ENCODE measurements around the gene HIGD2A. TPM values are rescaled to one million over a fixed set of nuclear protein-coding genes. Genes with fewer than 3 reads are reported as not detected.

The HIGD2A gene
- total RNA-seq, 1 donor from 2014 or later = 103 TPM

DNA sequence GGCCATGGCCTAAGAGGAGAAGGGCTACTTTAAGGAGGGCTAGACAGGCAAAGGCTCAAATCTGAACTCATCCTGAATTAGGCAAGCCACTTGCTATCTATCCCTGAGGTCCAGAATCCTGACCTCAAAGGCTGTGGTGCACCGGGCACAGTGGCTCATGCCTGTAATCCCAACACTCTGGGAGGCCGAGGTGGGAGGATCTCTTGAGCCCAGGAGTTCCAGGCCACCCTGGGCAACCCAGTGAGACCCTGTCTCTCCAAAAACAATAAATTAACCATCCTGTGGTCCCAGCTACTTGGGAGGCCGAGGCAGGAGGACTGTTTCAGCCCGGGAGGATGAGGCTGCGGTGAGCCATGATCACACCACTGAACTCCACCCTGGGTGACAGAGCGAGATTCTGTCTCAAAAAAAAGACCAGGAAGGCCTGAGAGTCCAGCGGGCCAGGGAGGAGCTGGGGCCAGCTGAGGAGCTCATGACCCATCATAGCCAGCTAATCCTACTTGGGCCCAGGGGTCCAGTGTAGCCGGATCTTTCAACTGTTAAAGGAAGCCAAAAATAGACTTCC is 4.1 kb upstream of the HIGD2A start:
- peaks cover 27% of the 10 kb centered on the region for H3K36me3 ChIP-seq (ENCODE audit: insufficient read depth, low read length)
- H3K27me3 Mint-ChIP-seq (ENCODE audit: low read depth, unreplicated experiment) = no peaks in the 10 kb centered on the region
- peaks cover 17% of the 10 kb centered on the region for H3K36me3 Mint-ChIP-seq (ENCODE audit: low read depth, unreplicated experiment)
- H3K27ac Mint-ChIP-seq (ENCODE audit: unreplicated experiment) = no peak overlapping the region
- H3K4me3 Mint-ChIP-seq (ENCODE audit: unreplicated experiment) = no peak overlapping the region
- H3K9ac ChIP-seq (ENCODE audit: low read length) = no peak overlapping the region
- H3K27ac ChIP-seq (ENCODE audit: low read depth, low read length) = no peak overlapping the region
- H3K4me1 ChIP-seq (ENCODE audit: insufficient read depth, low read length) = peaks cover 11% of the 10 kb centered on the region
- DNase-seq (ENCODE audit: low read depth) (no peak), FAIRE-seq (no peak)
- H3K4me2 ChIP-seq (ENCODE audit: low read length) = no peak overlapping the region
- no peak for TF ChIP-seq EZH2 (IDR thresholded peaks at IDR 0.05; ENCODE audit: insufficient read depth, low read length)
- TF ChIP-seq, protein P1, sequence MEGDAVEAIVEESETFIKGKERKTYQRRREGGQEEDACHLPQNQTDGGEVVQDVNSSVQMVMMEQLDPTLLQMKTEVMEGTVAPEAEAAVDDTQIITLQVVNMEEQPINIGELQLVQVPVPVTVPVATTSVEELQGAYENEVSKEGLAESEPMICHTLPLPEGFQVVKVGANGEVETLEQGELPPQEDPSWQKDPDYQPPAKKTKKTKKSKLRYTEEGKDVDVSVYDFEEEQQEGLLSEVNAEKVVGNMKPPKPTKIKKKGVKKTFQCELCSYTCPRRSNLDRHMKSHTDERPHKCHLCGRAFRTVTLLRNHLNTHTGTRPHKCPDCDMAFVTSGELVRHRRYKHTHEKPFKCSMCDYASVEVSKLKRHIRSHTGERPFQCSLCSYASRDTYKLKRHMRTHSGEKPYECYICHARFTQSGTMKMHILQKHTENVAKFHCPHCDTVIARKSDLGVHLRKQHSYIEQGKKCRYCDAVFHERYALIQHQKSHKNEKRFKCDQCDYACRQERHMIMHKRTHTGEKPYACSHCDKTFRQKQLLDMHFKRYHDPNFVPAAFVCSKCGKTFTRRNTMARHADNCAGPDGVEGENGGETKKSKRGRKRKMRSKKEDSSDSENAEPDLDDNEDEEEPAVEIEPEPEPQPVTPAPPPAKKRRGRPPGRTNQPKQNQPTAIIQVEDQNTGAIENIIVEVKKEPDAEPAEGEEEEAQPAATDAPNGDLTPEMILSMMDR (IDR thresholded peaks at IDR 0.05; ENCODE audit: insufficient read depth, low read depth, low read length) = no peak
- peaks cover 46% of the 10 kb centered on the region for H3K79me2 ChIP-seq (ENCODE audit: insufficient read depth, low read length)
- H2AFZ ChIP-seq (ENCODE audit: low read depth, low read length) = no peak overlapping the region
- peaks cover 4% of the 10 kb centered on the region for H3K4me1 Mint-ChIP-seq (ENCODE audit: low read depth, unreplicated experiment)
- no peaks in the 10 kb centered on the region for H3K9me3 Mint-ChIP-seq (ENCODE audit: unreplicated experiment)
- H3K27me3 ChIP-seq (ENCODE audit: insufficient read depth, low read length) = no peaks in the 10 kb centered on the region
- no peaks in the 10 kb centered on the region for H3K9me3 ChIP-seq (ENCODE audit: insufficient read depth, low read depth, low read length)
- H3K4me3 ChIP-seq (ENCODE audit: insufficient read depth, low read depth, low read length) = no peak overlapping the region
- H4K20me1 ChIP-seq (ENCODE audit: insufficient read depth, low read length) = peaks cover 45% of the 10 kb centered on the region

DNA sequence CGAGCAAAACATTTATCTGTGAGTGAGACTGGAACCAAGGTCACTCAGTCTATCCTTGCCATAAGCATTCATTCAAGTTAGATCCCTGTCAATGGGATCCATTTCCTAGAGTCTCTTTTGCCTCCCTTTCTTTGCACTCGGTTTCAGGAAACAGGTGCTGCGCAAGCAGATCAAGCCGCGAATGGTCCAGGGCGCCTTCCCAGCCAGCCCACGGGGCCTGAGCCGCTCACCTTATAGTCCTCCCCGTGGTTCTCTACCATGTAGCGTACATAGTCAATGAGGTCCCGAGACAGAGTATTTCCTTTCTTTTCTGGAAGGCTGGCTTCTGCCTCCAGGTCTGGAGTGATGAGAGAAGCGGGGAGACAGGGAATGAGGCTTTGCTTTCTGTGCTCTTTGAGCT is 3.6 kb upstream of the HIGD2A start:
- Histone ChIP-seq H3K4me1 (ENCODE audit: insufficient read depth, low read length) (peaks cover 13% of the 10 kb centered on the region), H3K79me2 (ENCODE audit: insufficient read depth, low read length) (peaks cover 49% of the 10 kb centered on the region), H3K27me3 (ENCODE audit: insufficient read depth, low read length) (no peaks in the 10 kb centered on the region), H3K27ac (ENCODE audit: low read depth, low read length) (no peak overlapping the region), H3K36me3 (ENCODE audit: insufficient read depth, low read length) (peaks cover 27% of the 10 kb centered on the region), H3K4me2 (ENCODE audit: low read length) (no peak overlapping the region), H3K9ac (ENCODE audit: low read length) (no peak overlapping the region), H4K20me1 (ENCODE audit: insufficient read depth, low read length) (peaks cover 45% of the 10 kb centered on the region), H3K9me3 (ENCODE audit: insufficient read depth, low read depth, low read length) (no peaks in the 10 kb centered on the region), H3K4me3 (ENCODE audit: insufficient read depth, low read depth, low read length) (no peak overlapping the region), H2AFZ (ENCODE audit: low read depth, low read length) (no peak overlapping the region)
- peaks cover 7% of the 10 kb centered on the region for H3K4me1 Mint-ChIP-seq (ENCODE audit: low read depth, unreplicated experiment)
- TF ChIP-seq EZH2 (IDR thresholded peaks at IDR 0.05; ENCODE audit: insufficient read depth, low read length) = no peak
- TF ChIP-seq, protein P1 (IDR thresholded peaks at IDR 0.05; ENCODE audit: insufficient read depth, low read depth, low read length) = no peak
- no peaks in the 10 kb centered on the region for H3K27me3 Mint-ChIP-seq (ENCODE audit: low read depth, unreplicated experiment)
- no peak for DNase-seq (ENCODE audit: low read depth)
- H3K9me3 Mint-ChIP-seq (ENCODE audit: unreplicated experiment) = no peaks in the 10 kb centered on the region
- H3K4me3 Mint-ChIP-seq (ENCODE audit: unreplicated experiment) = no peak overlapping the region
- FAIRE-seq = no peak
- H3K27ac Mint-ChIP-seq (ENCODE audit: unreplicated experiment) = no peak overlapping the region
- peaks cover 17% of the 10 kb centered on the region for H3K36me3 Mint-ChIP-seq (ENCODE audit: low read depth, unreplicated experiment)

DNA sequence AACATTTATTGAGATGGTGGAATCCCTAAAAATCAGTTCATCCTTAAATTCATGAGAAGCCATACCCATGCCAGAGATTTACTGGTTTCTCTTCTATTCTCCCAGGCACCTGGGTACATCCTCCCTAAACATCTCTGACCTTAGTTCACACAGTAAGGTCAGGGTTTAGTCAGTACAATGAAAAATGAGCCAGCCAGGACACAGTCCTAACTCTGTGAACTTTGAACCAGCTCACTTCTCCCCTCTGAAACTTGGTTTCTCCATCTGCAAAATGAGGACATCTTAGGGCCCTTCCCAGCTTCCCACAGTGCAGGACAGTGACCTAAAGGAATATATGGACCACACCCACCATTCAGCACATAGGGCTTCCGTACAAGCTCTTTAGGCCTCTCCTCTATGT is 2.1 kb upstream of the HIGD2A start:
- H3K27me3 ChIP-seq (ENCODE audit: insufficient read depth, low read length) = no peaks in the 10 kb centered on the region
- Mint-ChIP-seq H3K27me3 (ENCODE audit: low read depth, unreplicated experiment) (no peaks in the 10 kb centered on the region), H3K27ac (ENCODE audit: unreplicated experiment) (no peak overlapping the region), H3K4me3 (ENCODE audit: unreplicated experiment) (peak overlapping the region; percentile 100), H3K4me1 (ENCODE audit: low read depth, unreplicated experiment) (peaks cover 7% of the 10 kb centered on the region), H3K9me3 (ENCODE audit: unreplicated experiment) (no peaks in the 10 kb centered on the region), H3K36me3 (ENCODE audit: low read depth, unreplicated experiment) (peaks cover 17% of the 10 kb centered on the region)
- H3K36me3 ChIP-seq (ENCODE audit: insufficient read depth, low read length) = peaks cover 27% of the 10 kb centered on the region
- H3K4me1 ChIP-seq (ENCODE audit: insufficient read depth, low read length) = peaks cover 13% of the 10 kb centered on the region
- FAIRE-seq (no peak), DNase-seq (ENCODE audit: low read depth) (no peak)
- TF ChIP-seq, protein P1 (IDR thresholded peaks at IDR 0.05; ENCODE audit: insufficient read depth, low read depth, low read length) = no peak
- TF ChIP-seq EZH2 (IDR thresholded peaks at IDR 0.05; ENCODE audit: insufficient read depth, low read length) = no peak
- H2AFZ ChIP-seq (ENCODE audit: low read depth, low read length) = no peak overlapping the region
- peak overlapping the region; percentile 95 for H3K9ac ChIP-seq (ENCODE audit: low read length)
- peak overlapping the region; percentile 76 for H3K4me3 ChIP-seq (ENCODE audit: insufficient read depth, low read depth, low read length)
- no peak overlapping the region for H3K27ac ChIP-seq (ENCODE audit: low read depth, low read length)
- peak overlapping the region; percentile 93 for H3K4me2 ChIP-seq (ENCODE audit: low read length)
- H3K9me3 ChIP-seq (ENCODE audit: insufficient read depth, low read depth, low read length) = no peaks in the 10 kb centered on the region
- H4K20me1 ChIP-seq (ENCODE audit: insufficient read depth, low read length) = peaks cover 45% of the 10 kb centered on the region
- peaks cover 54% of the 10 kb centered on the region for H3K79me2 ChIP-seq (ENCODE audit: insufficient read depth, low read length)

All from astrocyte (in vitro differentiated cells and primary cell).